HEK293T (cell line): ENCODE results near the gene ZNF326.

Experiments
- CTCF ChIA-PET: fragments of 350-600 bp; formaldehyde crosslinking; extraction: SDS; loops from one replicate; lab custom pipeline; 2021; ENCODE audit warnings: antibody characterized with exemption, inconsistent platforms; lab: Yijun Ruan, JAX
- POLR2A ChIA-PET: fragments of 350-600 bp; formaldehyde crosslinking; extraction: SDS; loops from one replicate; lab custom pipeline; 2020; ENCODE audit warnings: antibody characterized with exemption, inconsistent platforms; lab: Yijun Ruan, JAX
- DNase-seq: peaks from one replicate; pipeline ENCODE4 v3.0.0; 2012; ENCODE audit warnings: mixed read lengths; ENCODE audit errors: extremely low spot score
- ARNT ChIP-seq: fragments of 450-650 bp; IDR thresholded peaks from 2 replicates; pipeline ENCODE4 v1.6.1; 2017; ENCODE audit warnings: mild to moderate bottlenecking
- BHLHE40 ChIP-seq: fragments of 450-650 bp; IDR thresholded peaks from 2 replicates; pipeline ENCODE4 v1.6.1; 2016; ENCODE audit warnings: mild to moderate bottlenecking, moderate library complexity, borderline replicate concordance
- CTBP1 ChIP-seq: fragments of 450-650 bp; IDR thresholded peaks from 2 replicates; pipeline ENCODE4 v1.6.1; 2016; ENCODE audit warnings: borderline replicate concordance
- ELF4 ChIP-seq: fragments of 450-650 bp; IDR thresholded peaks from 2 replicates; pipeline ENCODE4 v1.6.1; 2017; ENCODE audit warnings: antibody characterized with exemption
- FOXA1 ChIP-seq: fragments of 450-650 bp; IDR thresholded peaks from 2 replicates; pipeline ENCODE4 v1.6.1; 2016; ENCODE audit warnings: mild to moderate bottlenecking
- FOXK2 ChIP-seq: fragments of 450-650 bp; IDR thresholded peaks from 2 replicates; pipeline ENCODE4 v1.6.1; 2016; ENCODE audit warnings: mild to moderate bottlenecking
- FOXM1 ChIP-seq: fragments of 450-650 bp; IDR thresholded peaks from 2 replicates; pipeline ENCODE4 v1.6.1; 2017; ENCODE audit warnings: mild to moderate bottlenecking, borderline replicate concordance
- HDGF ChIP-seq: fragments of 450-650 bp; IDR thresholded peaks from 2 replicates; pipeline ENCODE4 v1.6.1; 2017; ENCODE audit warnings: antibody characterized with exemption, borderline replicate concordance
- L3MBTL2 ChIP-seq: fragments of 450-650 bp; conservative IDR thresholded peaks from 2 replicates; pipeline ENCODE4 v1.6.1; 2016; ENCODE audit warnings: mild to moderate bottlenecking
- LEF1 ChIP-seq: fragments of 450-650 bp; IDR thresholded peaks from 2 replicates; pipeline ENCODE4 v1.6.1; 2017; ENCODE audit warnings: mild to moderate bottlenecking, borderline replicate concordance
- NFRKB ChIP-seq: fragments of 450-650 bp; IDR thresholded peaks from 2 replicates; pipeline ENCODE4 v1.6.1; 2016; ENCODE audit warnings: mild to moderate bottlenecking, moderate library complexity
- SP1 ChIP-seq: fragments of 450-650 bp; IDR thresholded peaks from 2 replicates; pipeline ENCODE4 v1.6.1; 2017
- SUZ12 ChIP-seq: fragments of 450-650 bp; IDR thresholded peaks from 2 replicates; pipeline ENCODE4 v1.6.1; 2016; ENCODE audit warnings: mild to moderate bottlenecking
- TARDBP ChIP-seq: fragments of 450-650 bp; IDR thresholded peaks from 2 replicates; pipeline ENCODE4 v1.6.1; 2016
- ZNF384 ChIP-seq: fragments of 450-650 bp; IDR thresholded peaks from 2 replicates; pipeline ENCODE4 v1.6.1; 2016
- TF ChIP-seq, protein P1 (sequence below): fragments of 450-650 bp; IDR thresholded peaks from 2 replicates; pipeline ENCODE4 v1.6.1; 2016

ZNF326 gene

DNA sequence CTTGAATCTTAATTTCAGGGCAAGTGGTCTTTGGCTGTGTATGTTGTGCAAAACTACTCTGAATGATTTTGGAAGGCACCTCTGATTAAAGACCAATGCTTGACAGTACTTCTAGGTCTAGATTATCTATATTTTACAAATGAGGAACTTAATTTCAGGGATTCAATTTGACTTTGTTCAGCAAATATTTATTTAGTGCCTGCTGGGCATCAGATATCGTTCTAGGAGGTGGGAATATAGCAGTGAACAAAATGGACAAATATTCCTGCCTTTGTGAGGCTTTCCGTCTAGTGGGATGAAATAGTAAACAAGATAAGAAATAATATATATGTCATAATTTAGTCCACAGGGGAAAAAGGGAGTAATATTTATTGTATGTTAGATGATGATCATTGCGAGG is 4.7 kb downstream of the ZNF326 start:
- ChIA-PET CTCF (no interaction called here), POLR2A (no interaction called here)
- no peak for DNase-seq
- TF ChIP-seq NFRKB (no peak), CTBP1 (no peak), FOXM1 (no peak), SUZ12 (no peak), ZNF384 (no peak), TARDBP (no peak), ARNT (no peak), SP1 (no peak), ELF4 (no peak), HDGF (no peak), BHLHE40 (no peak), LEF1 (no peak), FOXK2 (no peak), FOXA1 (no peak), L3MBTL2 (no peak)
- TF ChIP-seq, protein P1, sequence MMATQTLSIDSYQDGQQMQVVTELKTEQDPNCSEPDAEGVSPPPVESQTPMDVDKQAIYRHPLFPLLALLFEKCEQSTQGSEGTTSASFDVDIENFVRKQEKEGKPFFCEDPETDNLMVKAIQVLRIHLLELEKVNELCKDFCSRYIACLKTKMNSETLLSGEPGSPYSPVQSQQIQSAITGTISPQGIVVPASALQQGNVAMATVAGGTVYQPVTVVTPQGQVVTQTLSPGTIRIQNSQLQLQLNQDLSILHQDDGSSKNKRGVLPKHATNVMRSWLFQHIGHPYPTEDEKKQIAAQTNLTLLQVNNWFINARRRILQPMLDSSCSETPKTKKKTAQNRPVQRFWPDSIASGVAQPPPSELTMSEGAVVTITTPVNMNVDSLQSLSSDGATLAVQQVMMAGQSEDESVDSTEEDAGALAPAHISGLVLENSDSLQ: no peak

DNA sequence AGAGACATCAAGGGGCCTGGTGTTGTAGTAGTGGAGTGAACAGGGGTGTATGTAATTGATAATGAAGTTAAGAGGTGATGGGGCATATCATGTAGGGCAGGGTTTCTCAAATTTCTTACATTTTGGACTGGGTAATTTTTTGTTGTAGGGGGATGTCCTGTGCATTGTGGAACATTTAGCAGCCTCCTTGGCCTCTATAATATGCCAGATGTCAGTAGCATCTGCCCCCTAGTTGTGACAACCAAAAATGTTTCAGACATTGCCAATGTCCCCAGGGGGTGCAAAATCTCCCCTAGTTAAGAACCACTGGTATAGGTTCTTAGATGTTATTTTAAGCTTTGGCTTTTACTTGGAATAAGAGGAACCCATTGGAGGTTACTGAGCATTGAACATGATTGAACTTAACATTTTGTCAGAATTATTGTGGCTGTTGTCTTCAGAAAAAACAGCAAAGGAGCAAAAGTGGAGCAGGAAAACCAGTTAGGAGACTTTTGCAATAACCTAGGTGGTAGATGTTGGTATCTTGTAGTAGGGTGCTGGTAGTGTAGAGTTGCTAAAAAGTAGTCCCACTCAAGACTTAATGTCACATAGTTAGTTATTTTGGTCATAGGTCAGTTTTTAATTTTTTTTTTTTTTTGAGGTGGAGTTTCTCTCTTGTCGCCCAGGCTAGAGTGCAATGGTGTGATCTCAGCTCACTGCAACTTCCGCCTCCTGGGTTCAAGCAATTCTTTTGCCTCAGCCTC is 6.2 kb downstream of the ZNF326 start:
- CTCF ChIA-PET: interaction anchor here (1.2 kb wide), 1 partner anchor 22 kb away, joined by 3 read pairs; no protein-coding TSS in a partner anchor
- POLR2A ChIA-PET: no interaction called here
- DNase-seq: no peak
- TF ChIP-seq BHLHE40 (no peak), ZNF384 (no peak), SP1 (no peak), FOXK2 (no peak), NFRKB (no peak), TARDBP (no peak), SUZ12 (no peak), FOXM1 (no peak), LEF1 (no peak), HDGF (no peak), FOXA1 (no peak), CTBP1 (no peak), ELF4 (no peak)
- TF ChIP-seq, protein P1: no peak

DNA sequence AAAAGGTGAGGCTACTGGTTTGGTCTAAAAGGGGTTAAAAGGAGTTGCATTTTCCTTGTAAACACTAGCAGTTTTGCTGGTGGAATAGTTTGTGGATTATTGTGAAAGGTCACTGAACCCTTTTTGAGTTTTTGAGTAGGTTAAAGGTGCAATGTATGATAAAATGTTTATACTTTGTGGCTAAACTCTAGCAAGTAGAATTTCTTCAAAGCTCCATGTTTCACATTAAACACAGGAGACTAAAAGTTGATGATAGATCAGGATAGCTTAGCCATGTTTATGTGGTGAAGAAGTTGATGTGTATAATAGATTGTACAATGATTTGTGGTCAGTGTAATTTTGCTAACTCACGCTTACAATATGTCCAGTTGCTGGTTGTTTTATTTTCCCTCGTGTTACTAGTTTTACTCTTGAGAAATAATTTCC is 13.1 kb downstream of the ZNF326 start:
- POLR2A ChIA-PET: interaction anchor here (1.6 kb wide), 1 partner anchor 12 kb away, joined by 3 read pairs; no protein-coding TSS in a partner anchor
- CTCF ChIA-PET: no interaction called here
- DNase-seq: no peak
- no peak for TF ChIP-seq HDGF
- TF ChIP-seq FOXK2: no peak
- TF ChIP-seq, protein P1: no peak
- no peak for TF ChIP-seq TARDBP
- no peak for TF ChIP-seq L3MBTL2
- TF ChIP-seq ELF4: no peak
- no peak for TF ChIP-seq FOXM1
- TF ChIP-seq ARNT: no peak

DNA sequence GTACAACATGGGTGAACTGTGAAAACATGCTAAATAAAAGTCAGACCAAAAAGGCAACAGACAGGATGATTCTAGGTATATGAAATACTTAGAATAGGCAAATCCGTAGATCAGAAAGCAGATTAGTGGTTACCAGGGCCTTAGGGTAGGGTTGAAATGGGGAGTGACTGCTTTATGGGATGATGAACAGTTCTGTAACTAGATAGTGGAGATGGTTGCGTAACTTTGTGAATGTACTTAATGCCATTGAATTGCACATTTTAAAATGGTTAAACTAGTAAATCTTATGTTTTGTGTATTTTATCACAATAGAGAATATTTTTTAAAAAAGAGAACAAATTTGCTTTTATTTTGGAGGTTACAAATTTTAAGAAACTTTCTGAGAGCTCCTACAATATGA is 17.4 kb downstream of the ZNF326 start:
- ChIA-PET POLR2A (no interaction called here), CTCF (no interaction called here)
- DNase-seq: no peak
- TF ChIP-seq, protein P1: peak; percentile 67
- no peak for TF ChIP-seq L3MBTL2

DNA sequence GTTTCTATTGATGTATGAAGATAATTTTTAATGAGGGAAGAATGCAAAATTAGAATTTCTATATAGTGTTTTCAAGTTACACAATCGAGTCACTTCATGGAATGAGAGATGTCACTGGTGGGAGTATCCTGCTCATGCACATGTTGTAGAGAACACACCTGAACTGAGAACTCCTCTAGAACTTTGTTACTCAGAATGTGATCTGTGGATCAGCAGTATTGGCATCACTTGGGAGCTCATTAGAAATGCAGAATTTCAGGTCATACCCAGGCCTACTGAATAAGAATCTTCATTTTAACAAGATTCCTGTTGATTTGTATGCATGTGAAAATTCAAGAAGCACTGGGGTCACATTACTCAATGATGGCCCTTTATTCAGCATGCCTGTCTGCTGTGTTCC is 28.8 kb downstream of the ZNF326 start:
- CTCF ChIA-PET: interaction anchor here (0.9 kb wide), 1 partner anchor 22 kb away, joined by 3 read pairs; no protein-coding TSS in a partner anchor
- no peak for TF ChIP-seq CTBP1
- TF ChIP-seq FOXM1: no peak
- TF ChIP-seq TARDBP: no peak
- TF ChIP-seq LEF1: no peak
- TF ChIP-seq SP1: no peak
- no peak for TF ChIP-seq HDGF
- no peak for TF ChIP-seq FOXA1
- no peak for TF ChIP-seq NFRKB
- TF ChIP-seq ELF4: no peak
- TF ChIP-seq SUZ12: no peak
- no peak for TF ChIP-seq BHLHE40
- TF ChIP-seq ZNF384: no peak
- TF ChIP-seq ARNT: no peak
- TF ChIP-seq L3MBTL2: no peak
- POLR2A ChIA-PET: no interaction called here
- no peak for DNase-seq

DNA sequence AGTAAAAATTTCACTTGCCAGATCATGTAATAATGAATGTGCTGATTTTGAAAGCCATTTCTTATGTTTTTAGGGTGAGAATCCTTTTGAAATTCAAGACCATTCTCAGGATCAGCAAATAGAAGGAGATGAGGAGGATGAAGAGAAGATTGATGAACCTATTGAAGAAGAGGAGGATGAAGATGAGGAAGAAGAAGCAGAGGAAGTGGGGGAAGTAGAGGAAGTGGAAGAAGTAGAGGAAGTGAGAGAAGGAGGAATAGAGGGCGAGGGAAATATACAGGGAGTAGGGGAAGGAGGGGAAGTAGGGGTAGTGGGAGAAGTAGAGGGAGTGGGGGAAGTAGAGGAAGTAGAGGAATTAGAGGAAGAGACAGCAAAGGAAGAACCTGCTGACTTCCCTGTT is 32.4 kb downstream of the ZNF326 start:
- TF ChIP-seq LEF1 (no peak), FOXM1 (no peak), SP1 (no peak), CTBP1 (no peak), ELF4 (no peak), TARDBP (no peak)
- ChIA-PET POLR2A (no interaction called here), CTCF (no interaction called here)
- no peak for DNase-seq
